Left ventricle myocardium inferior (tissue), 1 donor: ENCODE data around the gene FGF1. TPM values are rescaled to one million over a fixed set of nuclear protein-coding genes. Genes with fewer than 3 reads are reported as not detected.

ENCODE experiments used
- DNase-seq: peaks from one replicate; pipeline ENCODE4 v3.0.0-alpha.2; 2020
- H3K27ac ChIP-seq: fragments of 200-600 bp; replicated peaks from 2 replicates; pipeline ENCODE4 v1.8.0; 2021
- H3K27me3 ChIP-seq: fragments of 200-600 bp; 2 replicates; pipeline ENCODE4 v1.8.0; 2021; ENCODE audit warnings: low read depth
- H3K36me3 ChIP-seq: fragments of 200-600 bp; 2 replicates; pipeline ENCODE4 v1.8.0; 2021
- H3K4me1 ChIP-seq: fragments of 200-600 bp; 2 replicates; pipeline ENCODE4 v1.8.0; 2021
- H3K4me3 ChIP-seq: fragments of 200-600 bp; 2 replicates; pipeline ENCODE4 v1.8.0; 2021; ENCODE audit warnings: mild to moderate bottlenecking, moderate library complexity
- H3K9me3 ChIP-seq: fragments of 200-600 bp; replicated peaks from 2 replicates; pipeline ENCODE4 v1.8.0; 2021
- CTCF ChIP-seq: fragments of 200-600 bp; IDR thresholded peaks from 2 replicates; pipeline ENCODE4 v1.8.0; 2021; ENCODE audit warnings: antibody characterized with exemption, mild to moderate bottlenecking, borderline replicate concordance
- intact Hi-C: fragments of 100-400 bp; cut with micrococcal nuclease; formaldehyde crosslinking; loops from one replicate; pipeline ENCODE4 v1.11.0; 2022
- total RNA-seq: library from RNA; stranded (reverse); fragmentation: NEBNext Ultra II Directional; extraction: Animal tissue kit (Norgen Biotek cat#: 25700); gene quantifications from one replicate; pipeline ENCODE4 v1.2.1, GENCODE V29; 2021
- donor health status: DM: no; HTN: yes; CAD: no; lungs with severe emphysema.

Gene FGF1
- total RNA-seq, 1 donor from 2014 or later, result 59.9 TPM

- Histone ChIP-seq H3K36me3 (peaks cover 9% of the 10 kb centered on the region), H3K4me3 (no peak overlapping the region), H3K9me3 (no peaks in the 10 kb centered on the region), H3K27ac (peak overlapping the region; percentile 72), H3K4me1 (peaks cover 51% of the 10 kb centered on the region), H3K27me3 (no peaks in the 10 kb centered on the region)
- intact Hi-C loops, result no loop called here
- DNase-seq, result no peak
- TF ChIP-seq CTCF, result no peak
Observed at GRCh38 chr5:142674531-142675469, 11.1 kb downstream of the FGF1 start.

DNA sequence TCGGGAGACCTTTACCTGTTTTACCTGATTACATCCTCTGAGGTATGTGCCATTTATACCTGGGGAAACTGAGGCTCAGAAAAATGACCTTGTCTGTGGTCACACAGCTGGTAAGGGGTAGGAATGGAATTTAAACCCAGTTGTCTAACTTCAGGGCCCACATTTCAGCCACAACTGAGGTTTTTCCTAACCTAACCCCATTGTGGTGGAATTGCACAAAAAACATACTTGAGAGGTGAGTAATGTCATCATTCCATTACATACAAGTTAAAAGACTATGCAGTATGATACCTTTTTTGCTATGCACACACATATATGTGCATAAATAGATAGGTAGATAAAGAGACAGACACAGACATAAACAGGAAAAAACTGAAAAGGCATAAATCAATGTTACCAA is 14.1 kb downstream of the FGF1 start:
- H3K4me1 ChIP-seq, result peaks cover 54% of the 10 kb centered on the region
- intact Hi-C loops, result no loop called here
- no peaks in the 10 kb centered on the region for H3K9me3 ChIP-seq
- no peak overlapping the region for H3K27ac ChIP-seq
- DNase-seq, result no peak
- no peak overlapping the region for H3K4me3 ChIP-seq
- H3K36me3 ChIP-seq, result peaks cover 5% of the 10 kb centered on the region
- no peaks in the 10 kb centered on the region for H3K27me3 ChIP-seq
- TF ChIP-seq CTCF, result no peak

GRCh38 chr5:142671266-142671665 is 14.6 kb downstream of the FGF1 start:
- no peak overlapping the region for H3K4me3 ChIP-seq
- intact Hi-C loops, result no loop called here

GRCh38 chr5:142670804-142671203 is 15.1 kb downstream of the FGF1 start:
- Histone ChIP-seq H3K36me3 (peaks cover 5% of the 10 kb centered on the region), H3K27ac (peak overlapping the region; percentile 25), H3K9me3 (no peaks in the 10 kb centered on the region), H3K27me3 (no peaks in the 10 kb centered on the region), H3K4me3 (no peak overlapping the region), H3K4me1 (peaks cover 44% of the 10 kb centered on the region)
- intact Hi-C loops, result no loop called here
- no peak for TF ChIP-seq CTCF
- DNase-seq, result no peak

More at GRCh38 chr5:142671266-142671665, 14.6 kb downstream of the FGF1 start:
- peaks cover 5% of the 10 kb centered on the region for H3K36me3 ChIP-seq
- H3K27me3 ChIP-seq, result no peaks in the 10 kb centered on the region
- H3K9me3 ChIP-seq, result no peaks in the 10 kb centered on the region
- no peak for TF ChIP-seq CTCF
- peaks cover 48% of the 10 kb centered on the region for H3K4me1 ChIP-seq
- H3K27ac ChIP-seq, result peak overlapping the region; percentile 25
- no peak for DNase-seq

DNA sequence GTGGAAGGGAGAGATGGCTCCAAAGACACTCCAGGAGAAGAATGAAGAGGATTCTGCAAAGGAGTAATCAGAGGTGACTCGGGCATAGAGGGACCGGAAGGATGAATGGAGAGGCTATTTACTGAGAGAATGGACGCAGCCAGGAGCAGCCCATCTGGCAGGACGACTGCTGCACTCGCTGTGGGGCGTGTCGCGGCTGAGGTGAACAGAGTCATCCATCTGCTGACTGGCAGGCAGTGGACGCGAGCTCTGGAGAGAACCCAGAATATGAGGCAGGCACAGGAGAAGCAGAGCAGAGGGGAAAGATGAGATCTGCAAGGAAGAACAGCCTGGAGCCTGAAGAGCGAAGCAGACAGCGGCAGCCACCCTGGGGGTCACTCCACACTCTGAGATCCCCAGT is 16.4 kb downstream of the FGF1 start:
- H3K36me3 ChIP-seq, result peaks cover 5% of the 10 kb centered on the region
- H3K27ac ChIP-seq, result peak overlapping the region; percentile 1
- H3K4me1 ChIP-seq, result peaks cover 30% of the 10 kb centered on the region
- H3K4me3 ChIP-seq, result no peak overlapping the region
- DNase-seq, result no peak
- intact Hi-C loops, result no loop called here
- H3K27me3 ChIP-seq, result no peaks in the 10 kb centered on the region
- no peaks in the 10 kb centered on the region for H3K9me3 ChIP-seq
- no peak for TF ChIP-seq CTCF
